Transverse colon (tissue), 4 donors: ENCODE results near the gene CD3E. TPM values are rescaled to one million over a fixed set of nuclear protein-coding genes. Genes with fewer than 3 reads are reported as not detected.

ENCODE experiments used
- DNase-seq: peaks from one replicate; pipeline ENCODE4 v3.0.0-alpha.2; 2019
- H3K27ac ChIP-seq, 4 donors: fragments of 200-600 bp; sonication (generic); 2 replicates each; pipeline ENCODE4 v1.5.1; 2016 to 2018; ENCODE audit warnings: inconsistent platforms in 4 of 4
- H3K27me3 ChIP-seq: fragments of 200-600 bp; sonication (generic); 2 replicates; pipeline ENCODE4 v1.5.1; 2017; ENCODE audit warnings: inconsistent platforms
- H3K36me3 ChIP-seq, 4 donors: fragments of 200-600 bp; sonication (generic); 2 replicates each; pipeline ENCODE4 v1.5.1; 2017 to 2019; ENCODE audit warnings: inconsistent platforms in 4 of 4
- H3K4me1 ChIP-seq, 4 donors: fragments of 200-600 bp; sonication (generic); 2 replicates each; pipeline ENCODE4 v1.5.1; 2017 to 2020; ENCODE audit warnings: inconsistent platforms in 4 of 4
- H3K4me3 ChIP-seq, 4 donors: fragments of 200-600 bp; sonication (generic); 1 replicate in 1 of 4; 2 replicates in 3 of 4; pipeline versions ENCODE4 v1.5.1 to v1.6.1; 2017 to 2019; ENCODE audit warnings: inconsistent platforms in 4 of 4
- H3K9me3 ChIP-seq, 2 donors: fragments of 200-600 bp; sonication (generic); 2 replicates each; pipeline ENCODE4 v1.5.1; 2017 to 2019; ENCODE audit warnings: inconsistent platforms in 2 of 2
- EP300 ChIP-seq: sonication (generic); formaldehyde crosslinking; IDR thresholded peaks from one replicate; pipeline ENCODE4 v1.6.1; 2017; ENCODE audit warnings: antibody characterized with exemption, low read depth
- POLR2A ChIP-seq: fragments of 450-650 bp; IDR thresholded peaks from one replicate; pipeline ENCODE4 v1.6.1; 2016; ENCODE audit warnings: antibody characterized with exemption, mild to moderate bottlenecking, moderate library complexity
- POLR2AphosphoS5 ChIP-seq, 3 donors: sonication (generic); formaldehyde crosslinking; IDR thresholded peaks; one replicate each; pipeline ENCODE4 v1.6.1; 2016; ENCODE audit warnings: antibody characterized with exemption in 3 of 3
- WGBS, 2 donors: methylation state at CpG; one replicate each; pipeline ENCODE4 v1.1.5; 2018; ENCODE audit warnings: low coverage in 1 of 2; 5-methylcytosine and 5-hydroxymethylcytosine counted together
- in situ Hi-C, 4 donors: fragments of 200-750 bp; cut with MboI; loops; one replicate each; pipeline versions ENCODE4 v1.15.0 to v1.15.1; 2017; ENCODE audit warnings: low sequenced_read_pairs in 3 of 4, low pct_ligation_motif_present in 1 of 4, low pct_unique_long_range_greater_than_20kb in 1 of 4
- intact Hi-C: fragments of 100-400 bp; cut with DNase I; formaldehyde crosslinking; loops from one replicate; pipeline ENCODE4 v1.15.1; 2023; ENCODE audit warnings: low total_unique reads
- total RNA-seq, 4 donors: library from RNA; depleted of rRNA; stranded (reverse); fragments of >200 nt; gene quantifications; one replicate each; pipeline ENCODE4 v1.1.0, GENCODE V29; 2016
- TF ChIP-seq, protein P1 (sequence below), 5 experiments: fragments of 200-600 bp in 3 of 5; fragments of 450-650 bp in 2 of 5; sonication (generic) in 3 of 5; IDR thresholded peaks; 1 replicate in 2 of 5; 2 replicates in 3 of 5; pipeline ENCODE4 v1.5.1; 2016 to 2017; ENCODE audit warnings: antibody characterized with exemption in 5 of 5, inconsistent platforms in 3 of 5, mild to moderate bottlenecking in 2 of 5, moderate library complexity in 1 of 5

CD3E gene
- total RNA-seq, 4 donors from 2014 or later: 0.80 to 7.1 (median 5.3) TPM

- peak in 1 of 3 donors; percentile 30 for TF ChIP-seq POLR2AphosphoS5 (IDR thresholded peaks at IDR 0.05)
- TF ChIP-seq, protein P1, sequence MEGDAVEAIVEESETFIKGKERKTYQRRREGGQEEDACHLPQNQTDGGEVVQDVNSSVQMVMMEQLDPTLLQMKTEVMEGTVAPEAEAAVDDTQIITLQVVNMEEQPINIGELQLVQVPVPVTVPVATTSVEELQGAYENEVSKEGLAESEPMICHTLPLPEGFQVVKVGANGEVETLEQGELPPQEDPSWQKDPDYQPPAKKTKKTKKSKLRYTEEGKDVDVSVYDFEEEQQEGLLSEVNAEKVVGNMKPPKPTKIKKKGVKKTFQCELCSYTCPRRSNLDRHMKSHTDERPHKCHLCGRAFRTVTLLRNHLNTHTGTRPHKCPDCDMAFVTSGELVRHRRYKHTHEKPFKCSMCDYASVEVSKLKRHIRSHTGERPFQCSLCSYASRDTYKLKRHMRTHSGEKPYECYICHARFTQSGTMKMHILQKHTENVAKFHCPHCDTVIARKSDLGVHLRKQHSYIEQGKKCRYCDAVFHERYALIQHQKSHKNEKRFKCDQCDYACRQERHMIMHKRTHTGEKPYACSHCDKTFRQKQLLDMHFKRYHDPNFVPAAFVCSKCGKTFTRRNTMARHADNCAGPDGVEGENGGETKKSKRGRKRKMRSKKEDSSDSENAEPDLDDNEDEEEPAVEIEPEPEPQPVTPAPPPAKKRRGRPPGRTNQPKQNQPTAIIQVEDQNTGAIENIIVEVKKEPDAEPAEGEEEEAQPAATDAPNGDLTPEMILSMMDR (IDR thresholded peaks at IDR 0.05): no peak
- peak; percentile 44 for TF ChIP-seq POLR2A
- no peak for TF ChIP-seq EP300
- intact Hi-C loops (no loop called here), in situ Hi-C loops (loop anchor here in 1 of 4 donors (10.0 kb wide), 1 partner anchor 49 kb away; no protein-coding TSS in a partner anchor)
- H3K27ac ChIP-seq: peak within 1 kb of the TSS; percentile 29 to 48 (median 35)
- peak within 1 kb of the TSS in 1 of 4 donors; percentile 16 for H3K4me3 ChIP-seq
- no peaks in the 10 kb centered on the region for H3K9me3 ChIP-seq
- no peaks in the 10 kb centered on the region for H3K36me3 ChIP-seq
- H3K27me3 ChIP-seq: peaks cover 28% of the 10 kb centered on the region
- H3K4me1 ChIP-seq: no peaks in the 10 kb centered on the region
- 71 to 79% methylated on average over 3 to 6 of the region's 6 CpGs for WGBS, 2 donors
- peak; percentile 32 for DNase-seq
These were observed 39.5 kb downstream of the CD3E start, which contains the start of gene CD3G for GRCh38 chr11:118343981-118344515. Gene CD3G (plus strand): TSS chr11:118344344. CDS start chr11:118344424, 80 bp downstream.

- H3K4me1 ChIP-seq: no peaks in the 10 kb centered on the region
- in situ Hi-C loops (loop anchor here in 2 of 4 donors (5.0 to 10.0 kb wide), 2 partner anchors 52 to 55 kb away; no protein-coding TSS in a partner anchor), intact Hi-C loops (no loop called here)
- no peak for DNase-seq
- no peaks in the 10 kb centered on the region for H3K9me3 ChIP-seq
- H3K4me3 ChIP-seq: no peak overlapping the region
- H3K36me3 ChIP-seq: no peaks in the 10 kb centered on the region
- no peak for TF ChIP-seq POLR2AphosphoS5 (IDR thresholded peaks at IDR 0.05)
- no peak for TF ChIP-seq POLR2A
- TF ChIP-seq, protein P1 (IDR thresholded peaks at IDR 0.05): no peak
- no peak for TF ChIP-seq EP300
- H3K27me3 ChIP-seq: peaks cover 49% of the 10 kb centered on the region
- whole genome bisulfite sequencing, 2 donors: 72 to 82% methylated on average over 4 to 6 of the region's 6 CpGs
- H3K27ac ChIP-seq: no peak overlapping the region
These were observed 44.9 kb downstream of the CD3E start for GRCh38 chr11:118349475-118349874.

- TF ChIP-seq POLR2AphosphoS5 (IDR thresholded peaks at IDR 0.05): no peak
- TF ChIP-seq, protein P1 (IDR thresholded peaks at IDR 0.05): peak; percentile 50 to 66 (median 61)
These were observed 48.7 kb downstream of the CD3E start for GRCh38 chr11:118353084-118353710.

DNA sequence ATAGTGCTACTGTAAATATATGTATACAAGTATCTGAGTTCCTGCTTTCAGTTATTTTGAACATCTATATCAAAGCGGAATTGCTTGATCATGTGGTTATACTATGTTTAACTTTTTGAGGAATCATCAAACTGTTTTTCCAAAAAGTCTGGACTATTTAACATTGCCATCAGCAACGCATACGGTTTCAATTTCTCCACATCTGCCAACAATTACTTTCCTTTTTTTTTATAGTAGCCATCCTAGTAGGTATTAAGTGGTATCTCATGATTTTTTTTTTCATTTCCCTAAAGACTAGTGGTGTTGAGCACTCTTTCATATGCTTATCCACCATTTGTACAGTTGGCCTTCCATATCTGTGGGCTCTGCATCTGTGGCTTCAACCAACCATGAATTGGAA, 53.5 kb downstream of the CD3E start:
- no peak overlapping the region for H3K4me3 ChIP-seq
- H3K27ac ChIP-seq: no peak overlapping the region
- no peaks in the 10 kb centered on the region for H3K9me3 ChIP-seq
- peaks cover 6 to 17% (median 12%) of the 10 kb centered on the region in 4 donors for H3K4me1 ChIP-seq
- in situ Hi-C loops (loop anchor here in 3 of 4 donors (5.0 to 25.0 kb wide), 4 partner anchors 63 to 213 kb away; partner anchors contain the start of gene SCN2B (in 2 of the 3)), intact Hi-C loops (no loop called here)
- no peaks in the 10 kb centered on the region for H3K36me3 ChIP-seq
- TF ChIP-seq POLR2AphosphoS5 (IDR thresholded peaks at IDR 0.05) (no peak), EP300 (no peak), POLR2A (no peak)
- TF ChIP-seq, protein P1 (IDR thresholded peaks at IDR 0.05): no peak
- H3K27me3 ChIP-seq: no peaks in the 10 kb centered on the region
- 47 to 58% methylated on average over 3 of the region's 3 CpGs for WGBS, 2 donors
- DNase-seq: no peak

More at GRCh38 chr11:118353084-118353710, 48.7 kb downstream of the CD3E start:
- Histone ChIP-seq H3K9me3 (no peaks in the 10 kb centered on the region), H3K36me3 (no peaks in the 10 kb centered on the region), H3K4me1 (no peaks in the 10 kb centered on the region), H3K27ac (no peak overlapping the region), H3K4me3 (no peak overlapping the region), H3K27me3 (peaks cover 30% of the 10 kb centered on the region)
- intact Hi-C loops: loop anchor here (5.0 kb wide), 1 partner anchor 156 kb away; no protein-coding TSS in a partner anchor
- 6 to 18% methylated on average over 3 to 6 of the region's 6 CpGs for WGBS, 2 donors
- in situ Hi-C loops: loop anchor here in 3 of 4 donors (10.0 to 25.0 kb wide), 3 partner anchors 58 to 208 kb away; partner anchors contain the start of gene SCN2B (in 2 of the 3)
- DNase-seq: no peak
